ENCODE measurements around the gene PI3. TPM values are rescaled to one million over a fixed set of nuclear protein-coding genes. Genes with fewer than 3 reads are reported as not detected.

PI3 gene
- total RNA-seq (2022; extraction: Qiagen RNA extraction), result 2.3 to 5.0 TPM (median 2.9 TPM) in 5 replicates

GRCh38 chr20:45174434-45175364 is at the start of gene PI3:
TSS of gene PI3 (plus strand) at chr20:45174902. CDS start at chr20:45174923, 21 bp downstream.

GRCh38 chr20:45206725-45207124 is 32.0 kb downstream of the PI3 start, which contains the start of gene SEMG1:
TSS of gene SEMG1 (plus strand) at chr20:45207033. CDS start at chr20:45207054, 21 bp downstream.

GRCh38 chr20:45221076-45221475 is 46.4 kb downstream of the PI3 start, which contains the start of gene SEMG2:
TSS of gene SEMG2 (plus strand) at chr20:45221373. CDS start at chr20:45221390, 17 bp downstream.

Other genes with a start within 250 kb of the PI3 start
- gene TOMM34, start 214.5 kb upstream of the PI3 start, total RNA-seq (2022; extraction: Qiagen RNA extraction), result 38.2 to 44.5 TPM (median 42.0 TPM) in 5 replicates
- gene STK4, start 208.4 kb upstream of the PI3 start, total RNA-seq (2022; extraction: Qiagen RNA extraction), result 11.1 to 16.9 TPM (median 13.4 TPM) in 5 replicates
- not detected in 5 replicates for gene KCNS1, start 73.8 kb upstream of the PI3 start, total RNA-seq (2022; extraction: Qiagen RNA extraction)
- gene WFDC5, start 59.7 kb upstream of the PI3 start, total RNA-seq (2022; extraction: Qiagen RNA extraction), result not detected in 5 replicates
- not detected in 5 replicates for gene WFDC12, start 50.4 kb upstream of the PI3 start, total RNA-seq (2022; extraction: Qiagen RNA extraction)
- not detected in 5 replicates for gene SEMG1, start 32.1 kb downstream of the PI3 start, total RNA-seq (2022; extraction: Qiagen RNA extraction)
- gene SEMG2, start 46.5 kb downstream of the PI3 start, total RNA-seq (2022; extraction: Qiagen RNA extraction), result not detected in 5 replicates
- 8.8 to 15.1 TPM (median 11.1 TPM) in 5 replicates for gene SLPI, start 79.7 kb downstream of the PI3 start, total RNA-seq (2022; extraction: Qiagen RNA extraction)
- not detected in 5 replicates for gene RBPJL, start 131.9 kb downstream of the PI3 start, total RNA-seq (2022; extraction: Qiagen RNA extraction)
- gene MATN4, start 133.4 kb downstream of the PI3 start, total RNA-seq (2022; extraction: Qiagen RNA extraction), result 0.06 to 0.16 TPM (median 0.08 TPM) in 5 replicates
- gene SDC4, start 173.5 kb downstream of the PI3 start, total RNA-seq (2022; extraction: Qiagen RNA extraction), result 98.7 to 125 TPM (median 105 TPM) in 5 replicates
- 29.7 to 33.4 TPM (median 30.1 TPM) in 5 replicates for gene SYS1, start 188.3 kb downstream of the PI3 start, total RNA-seq (2022; extraction: Qiagen RNA extraction)
- gene TP53TG5, start 203.4 kb downstream of the PI3 start, total RNA-seq (2022; extraction: Qiagen RNA extraction), result not detected in 5 replicates
- 22.6 to 30.1 TPM (median 25.2 TPM) in 5 replicates for gene DBNDD2, start 233.4 kb downstream of the PI3 start, total RNA-seq (2022; extraction: Qiagen RNA extraction)
- 90.4 to 103 TPM (median 99.0 TPM) in 5 replicates for gene PIGT, start 241.2 kb downstream of the PI3 start, total RNA-seq (2022; extraction: Qiagen RNA extraction)

All from A549 treated with Hydrocortisone at 1 μM for 4 hours (cell line).